SK-N-MC (cell line): ENCODE results near the gene SRP72.

ENCODE experiments used
- DNase-seq: peaks from one replicate; pipeline ENCODE4 v3.0.0-alpha.2; 2011; ENCODE audit warnings: low read depth, low spot score
- H3K27ac ChIP-seq: fragments of 200-600 bp; sonication (generic); 2 replicates; pipeline ENCODE4 v1.5.1; 2016; ENCODE audit warnings: mixed run types
- H3K36me3 ChIP-seq: fragments of 200-600 bp; sonication (generic); 2 replicates; pipeline ENCODE4 v1.6.1; 2017; ENCODE audit warnings: antibody characterized with exemption, low read length, mixed read lengths; ENCODE audit not compliant: insufficient read depth
- H3K4me3 ChIP-seq: fragments of 200-600 bp; sonication (generic); 2 replicates; pipeline ENCODE4 v1.5.1; 2016
- H3K9ac ChIP-seq: fragments of 200-600 bp; sonication (generic); 2 replicates; pipeline ENCODE4 v1.8.0; 2017; ENCODE audit warnings: mixed run types, mixed read lengths; ENCODE audit not compliant: insufficient read length
- H3K9me3 ChIP-seq: fragments of 200-600 bp; sonication (generic); 2 replicates; pipeline ENCODE4 v1.6.1; 2017; ENCODE audit warnings: low read depth, mild to moderate bottlenecking, antibody characterized with exemption, low read length, moderate library complexity, mixed read lengths
- EZH2 ChIP-seq: fragments of 200-600 bp; sonication (generic); IDR thresholded peaks from one replicate; pipeline ENCODE4 v1.6.1; 2017; ENCODE audit warnings: antibody characterized with exemption
- FOXP2 ChIP-seq: optimal IDR thresholded peaks from 2 replicates; pipeline ENCODE3; 2011; ENCODE audit warnings: mild to moderate bottlenecking, moderate library complexity; ENCODE audit not compliant: insufficient read depth; ENCODE audit errors: extremely low read length, control extremely low read depth
- POLR2AphosphoS5 ChIP-seq: IDR thresholded peaks from 2 replicates; pipeline ENCODE4 v1.6.1; 2012; ENCODE audit warnings: mild to moderate bottlenecking, low read depth, low read length, borderline replicate concordance

The SRP72 gene, protein sequence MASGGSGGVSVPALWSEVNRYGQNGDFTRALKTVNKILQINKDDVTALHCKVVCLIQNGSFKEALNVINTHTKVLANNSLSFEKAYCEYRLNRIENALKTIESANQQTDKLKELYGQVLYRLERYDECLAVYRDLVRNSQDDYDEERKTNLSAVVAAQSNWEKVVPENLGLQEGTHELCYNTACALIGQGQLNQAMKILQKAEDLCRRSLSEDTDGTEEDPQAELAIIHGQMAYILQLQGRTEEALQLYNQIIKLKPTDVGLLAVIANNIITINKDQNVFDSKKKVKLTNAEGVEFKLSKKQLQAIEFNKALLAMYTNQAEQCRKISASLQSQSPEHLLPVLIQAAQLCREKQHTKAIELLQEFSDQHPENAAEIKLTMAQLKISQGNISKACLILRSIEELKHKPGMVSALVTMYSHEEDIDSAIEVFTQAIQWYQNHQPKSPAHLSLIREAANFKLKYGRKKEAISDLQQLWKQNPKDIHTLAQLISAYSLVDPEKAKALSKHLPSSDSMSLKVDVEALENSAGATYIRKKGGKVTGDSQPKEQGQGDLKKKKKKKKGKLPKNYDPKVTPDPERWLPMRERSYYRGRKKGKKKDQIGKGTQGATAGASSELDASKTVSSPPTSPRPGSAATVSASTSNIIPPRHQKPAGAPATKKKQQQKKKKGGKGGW

DNA sequence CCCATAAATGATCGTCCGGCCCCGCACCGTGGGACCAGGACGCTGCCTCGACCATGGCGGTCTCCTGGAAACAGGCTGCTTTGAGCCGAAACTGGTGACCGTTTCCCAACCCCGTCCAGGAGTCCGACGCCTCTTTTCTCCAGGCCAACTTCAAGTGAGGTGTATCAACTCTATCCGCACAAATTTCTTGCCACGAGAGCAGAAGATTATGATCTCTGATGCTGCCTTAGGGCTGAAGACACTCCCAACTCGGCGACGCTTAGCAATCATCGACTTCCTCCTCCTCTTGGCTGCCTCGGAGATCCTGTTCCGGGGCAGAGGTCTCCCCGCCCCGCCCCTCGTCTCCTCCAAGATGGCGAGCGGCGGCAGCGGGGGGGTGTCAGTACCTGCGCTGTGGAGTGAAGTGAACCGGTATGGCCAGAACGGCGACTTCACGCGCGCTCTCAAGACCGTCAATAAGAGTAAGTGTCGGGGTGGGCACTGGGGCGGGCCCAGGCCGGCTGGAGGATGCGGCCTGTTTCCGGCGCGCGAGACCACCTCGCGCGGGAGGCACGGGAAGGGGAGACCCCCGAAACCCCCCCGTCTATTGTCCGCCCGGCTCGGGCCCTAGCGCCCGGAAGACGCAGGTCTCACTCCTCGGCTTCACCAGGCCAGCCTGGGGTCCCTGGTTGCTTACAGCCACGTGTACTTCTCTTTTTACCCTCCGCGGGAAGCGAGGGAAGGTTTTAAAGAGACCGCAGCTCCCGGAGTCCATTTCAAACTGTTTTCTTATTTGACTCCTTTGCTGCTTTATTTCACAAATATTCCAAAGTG is at the start of gene SRP72:
TSS of gene SRP72 (plus strand) at position 334 of the 813 bp plus-strand sequence. CDS start at position 353, 19 bp downstream.
- TF ChIP-seq EZH2 (no peak), POLR2AphosphoS5 (peak; percentile 96), FOXP2 (no peak)
- Histone ChIP-seq H3K27ac (peak within 1 kb of the TSS; percentile 81), H3K9me3 (no peaks in the 10 kb centered on the region), H3K36me3 (peaks cover 42% of the 10 kb centered on the region), H3K9ac (peak within 1 kb of the TSS; percentile 98), H3K4me3 (peak within 1 kb of the TSS; percentile 97)
- DNase-seq: peak; percentile 40

DNA sequence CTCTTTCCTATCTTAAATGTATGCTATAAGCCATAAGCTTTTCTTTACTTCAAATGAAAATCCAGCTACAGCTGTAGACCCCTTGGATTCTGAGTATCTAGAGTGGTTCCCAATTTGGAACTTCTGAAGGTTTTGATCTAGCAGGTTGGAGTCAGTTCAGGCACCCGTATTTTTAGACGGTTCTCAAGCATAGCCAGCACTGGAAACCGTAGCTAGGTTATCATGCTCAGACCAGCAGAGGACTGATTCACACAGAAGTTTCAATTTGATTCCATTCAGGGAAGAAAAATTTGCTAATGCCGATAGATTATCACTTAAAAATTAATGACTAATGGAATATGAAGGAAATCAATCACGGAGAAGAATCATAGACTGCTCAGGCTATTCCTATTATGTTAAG is 43.2 kb upstream of the SRP72 start:
- H3K9ac ChIP-seq: peak overlapping the region; percentile 5
- no peak for DNase-seq
- TF ChIP-seq EZH2: no peak
- no peak for TF ChIP-seq FOXP2
- TF ChIP-seq POLR2AphosphoS5: no peak
- H3K4me3 ChIP-seq: no peak overlapping the region
- peaks cover 34% of the 10 kb centered on the region for H3K36me3 ChIP-seq
- H3K27ac ChIP-seq: no peak overlapping the region
- H3K9me3 ChIP-seq: no peaks in the 10 kb centered on the region

DNA sequence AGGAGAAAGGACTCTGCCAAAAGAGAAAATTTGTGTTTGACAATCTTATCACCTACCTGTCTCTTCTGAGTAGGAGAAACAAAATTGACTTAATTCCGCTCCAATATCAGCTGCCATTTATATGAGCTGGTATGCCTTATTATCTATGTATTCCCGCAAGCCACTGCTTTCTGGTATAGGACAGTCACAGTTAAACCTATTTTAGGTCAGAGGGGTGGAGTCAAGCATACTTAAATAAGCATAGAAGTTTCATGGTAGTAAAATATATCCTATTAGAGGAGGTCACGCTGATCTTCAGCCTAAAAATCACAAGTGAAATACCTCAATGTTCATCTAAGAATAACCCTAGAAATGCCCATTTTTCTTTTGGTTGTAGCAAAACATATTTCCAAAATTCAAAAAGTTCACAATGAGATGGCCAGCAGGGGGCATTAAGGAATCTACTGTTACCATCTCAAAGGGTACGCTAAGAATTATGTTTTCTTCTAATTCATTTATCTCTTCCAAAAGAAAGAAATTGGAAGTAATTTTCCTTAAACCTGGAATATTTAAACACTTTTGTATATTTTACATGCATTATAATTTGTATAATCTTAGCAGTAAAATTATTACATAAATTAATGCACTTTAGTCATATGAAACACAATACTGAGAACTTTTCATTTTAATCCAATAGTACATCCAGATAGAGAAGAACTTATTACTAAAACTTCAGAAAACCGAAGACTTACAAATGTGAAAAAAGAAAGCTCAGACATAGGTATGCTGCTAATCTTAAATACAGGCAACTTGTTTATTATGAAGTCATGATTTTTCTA is 42.5 kb upstream of the SRP72 start:
- DNase-seq: no peak
- Histone ChIP-seq H3K9me3 (no peaks in the 10 kb centered on the region), H3K9ac (no peak overlapping the region), H3K4me3 (no peak overlapping the region), H3K36me3 (peaks cover 34% of the 10 kb centered on the region), H3K27ac (0 out of 2 replicates have a peak overlapping the region, but pooled peaks have one; percentile 8)
- TF ChIP-seq EZH2 (no peak), POLR2AphosphoS5 (no peak), FOXP2 (no peak)

DNA sequence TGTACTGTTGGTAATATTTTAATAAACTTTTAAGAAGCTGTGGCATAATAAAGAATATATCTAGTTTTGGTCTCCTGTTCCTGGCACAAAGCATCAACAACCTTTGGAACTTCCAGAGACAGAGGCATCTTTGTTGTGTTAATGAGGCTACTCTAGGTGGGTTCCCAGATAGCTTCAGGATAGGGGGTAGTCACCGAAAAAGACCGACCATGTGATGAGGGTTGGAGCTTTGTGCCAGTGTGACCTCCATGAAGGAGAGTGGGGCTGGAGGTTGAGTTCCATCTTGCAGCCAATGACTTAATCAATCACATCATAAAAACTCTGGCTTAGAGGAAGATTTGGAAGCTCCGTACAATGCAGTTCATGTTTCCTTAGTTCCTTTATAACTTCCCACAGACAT is 41.9 kb upstream of the SRP72 start:
- Histone ChIP-seq H3K27ac (0 out of 2 replicates have a peak overlapping the region, but pooled peaks have one; percentile 8), H3K4me3 (no peak overlapping the region), H3K9me3 (no peaks in the 10 kb centered on the region), H3K9ac (no peak overlapping the region), H3K36me3 (peaks cover 34% of the 10 kb centered on the region)
- no peak for DNase-seq
- TF ChIP-seq POLR2AphosphoS5: no peak
- no peak for TF ChIP-seq FOXP2
- TF ChIP-seq EZH2: no peak

DNA sequence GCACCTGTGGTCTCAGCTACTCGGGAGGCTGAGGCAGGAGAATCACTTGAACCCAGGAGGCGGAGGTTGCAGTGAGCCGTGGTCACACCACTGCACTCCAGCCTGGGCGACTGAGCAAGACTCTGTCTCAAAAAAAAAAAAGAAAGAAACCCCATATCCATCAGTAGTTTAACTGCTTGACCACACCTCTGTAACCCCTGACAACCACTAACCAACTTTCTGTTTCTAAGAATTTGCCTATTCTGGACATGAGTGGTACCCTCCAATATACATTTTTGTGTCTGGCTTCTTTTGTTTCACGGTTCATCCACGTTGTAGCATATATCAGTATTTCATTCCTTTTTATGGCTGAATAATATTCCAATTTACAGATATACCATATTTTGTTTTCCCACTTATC is 41.1 kb upstream of the SRP72 start:
- Histone ChIP-seq H3K4me3 (no peak overlapping the region), H3K9me3 (no peaks in the 10 kb centered on the region), H3K27ac (no peak overlapping the region), H3K36me3 (peaks cover 28% of the 10 kb centered on the region), H3K9ac (no peak overlapping the region)
- TF ChIP-seq POLR2AphosphoS5 (no peak), FOXP2 (no peak), EZH2 (no peak)
- no peak for DNase-seq

DNA sequence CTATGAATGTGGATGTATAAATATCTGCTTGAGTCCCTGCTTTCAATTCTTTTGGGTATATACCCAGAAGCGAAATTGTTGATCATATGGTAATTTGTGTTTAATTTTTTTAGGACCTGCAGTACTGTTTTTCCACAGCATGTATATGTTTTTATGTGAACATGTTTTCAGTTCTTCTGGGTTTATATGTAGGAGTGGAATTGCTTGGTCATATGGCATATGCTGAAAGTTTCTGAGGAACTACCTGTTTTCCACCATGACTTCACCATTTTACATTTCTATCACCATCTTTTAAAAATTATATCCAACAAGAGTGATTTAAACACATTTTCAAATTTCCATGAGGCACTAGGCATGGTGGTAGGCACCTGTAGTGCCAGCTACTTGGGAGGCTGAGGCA is 40.2 kb upstream of the SRP72 start:
- no peak for DNase-seq
- TF ChIP-seq FOXP2 (no peak), POLR2AphosphoS5 (no peak), EZH2 (no peak)
- no peak overlapping the region for H3K9ac ChIP-seq
- H3K9me3 ChIP-seq: no peaks in the 10 kb centered on the region
- no peak overlapping the region for H3K27ac ChIP-seq
- no peak overlapping the region for H3K4me3 ChIP-seq
- peaks cover 21% of the 10 kb centered on the region for H3K36me3 ChIP-seq

DNA sequence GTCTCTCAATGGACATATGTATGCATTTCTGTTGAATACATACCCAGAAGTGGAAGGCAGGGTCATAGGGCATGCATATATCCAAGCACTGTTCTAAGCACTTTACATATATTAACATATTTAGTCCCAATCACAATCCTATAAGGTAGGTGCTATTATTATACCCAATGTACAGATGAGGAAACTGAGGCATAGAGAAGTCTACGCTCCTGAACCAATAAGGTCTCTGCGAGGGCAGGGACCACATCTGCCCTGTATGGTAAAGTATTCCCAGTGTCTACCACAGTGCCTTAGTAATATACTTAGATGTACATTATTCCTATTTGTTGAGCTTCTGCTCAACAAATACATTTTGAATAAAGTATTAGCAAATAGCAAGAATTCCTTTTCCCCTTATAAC is 37.2 kb upstream of the SRP72 start:
- no peak for DNase-seq

DNA sequence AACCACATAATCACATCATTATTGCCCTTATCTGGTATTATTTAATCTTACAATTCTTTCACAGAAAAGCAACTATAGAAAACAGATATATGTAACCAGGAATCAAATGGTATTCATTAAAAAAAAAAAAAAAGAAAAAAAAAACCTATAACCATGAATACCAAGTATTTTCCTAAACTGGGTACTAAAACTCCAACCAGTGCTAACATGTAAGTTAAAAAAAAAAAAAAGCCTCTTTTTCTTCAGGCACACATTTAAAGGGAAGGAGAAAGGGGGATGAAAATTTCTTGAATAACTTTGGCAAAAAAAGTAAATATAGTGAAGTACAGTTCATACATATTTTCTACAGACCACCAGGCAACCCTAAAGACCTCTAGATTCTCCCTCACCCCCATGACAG is 34.1 kb upstream of the SRP72 start:
- peak overlapping the region; percentile 63 for H3K9ac ChIP-seq
- no peak overlapping the region for H3K27ac ChIP-seq
- no peaks in the 10 kb centered on the region for H3K36me3 ChIP-seq
- DNase-seq: no peak
- TF ChIP-seq EZH2: no peak
- TF ChIP-seq FOXP2: no peak
- no peak for TF ChIP-seq POLR2AphosphoS5
- H3K9me3 ChIP-seq: no peaks in the 10 kb centered on the region
- H3K4me3 ChIP-seq: peak overlapping the region; percentile 90

More for the DNA sequence above, 37.2 kb upstream of the SRP72 start:
- Histone ChIP-seq H3K9me3 (no peaks in the 10 kb centered on the region), H3K4me3 (no peak overlapping the region), H3K27ac (no peak overlapping the region), H3K36me3 (peaks cover 16% of the 10 kb centered on the region), H3K9ac (no peak overlapping the region)
- TF ChIP-seq FOXP2 (no peak), POLR2AphosphoS5 (no peak), EZH2 (no peak)
